KG1 (cell line): ENCODE results near the gene CDH13.

ENCODE experiments used
- DNase-seq: peaks from one replicate; lab custom pipeline; 2025; lab: John Stamatoyannopoulos, UW

The CDH13 gene

GRCh38 chr16:82748026-82748425, 121.3 kb downstream of the CDH13 start:
- DNase-seq: no peak

GRCh38 chr16:82750068-82750467, 123.3 kb downstream of the CDH13 start:
- no peak for DNase-seq

DNA sequence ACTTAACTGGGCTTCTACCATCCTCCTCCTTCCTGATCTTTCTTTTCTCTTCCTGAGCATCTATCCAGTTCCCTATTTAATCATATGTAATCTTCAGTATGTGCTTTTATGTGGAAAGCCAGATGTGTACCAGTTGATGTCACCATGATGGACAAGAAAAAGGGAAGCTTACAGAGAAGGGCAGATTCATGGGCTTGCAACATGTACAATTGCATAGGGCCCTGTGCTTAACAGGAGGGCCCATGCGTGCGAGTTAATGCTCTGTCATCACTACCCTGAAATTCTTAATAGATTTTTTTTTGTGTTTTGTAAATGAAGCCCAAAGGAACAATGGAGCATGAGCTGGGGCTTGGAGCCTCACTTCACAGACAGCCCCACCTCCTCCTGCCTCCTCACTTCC, 124.3 kb downstream of the CDH13 start:
- DNase-seq: no peak

DNA sequence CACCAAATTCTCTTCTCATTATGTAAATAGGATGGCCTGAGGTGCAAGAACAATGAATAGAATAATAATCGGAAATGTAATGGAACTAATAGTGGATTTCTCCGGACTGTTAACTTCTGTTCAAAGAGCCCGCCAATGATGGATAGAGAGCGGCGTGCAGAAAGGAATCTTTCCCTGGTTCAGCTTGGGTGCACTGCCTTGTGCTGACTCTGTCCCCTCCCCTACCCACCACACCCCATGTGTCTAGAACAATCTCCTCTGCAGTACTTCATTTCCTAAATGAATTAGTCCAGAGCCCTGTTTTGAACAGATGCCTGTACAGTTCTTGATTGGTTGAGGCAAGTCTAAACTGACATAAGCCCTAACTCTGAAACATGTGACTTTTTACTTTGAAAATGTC, 125.4 kb downstream of the CDH13 start:
- no peak for DNase-seq

- no peak for DNase-seq
Measured at GRCh38 chr16:82753821-82754220, 127.1 kb downstream of the CDH13 start.

DNA sequence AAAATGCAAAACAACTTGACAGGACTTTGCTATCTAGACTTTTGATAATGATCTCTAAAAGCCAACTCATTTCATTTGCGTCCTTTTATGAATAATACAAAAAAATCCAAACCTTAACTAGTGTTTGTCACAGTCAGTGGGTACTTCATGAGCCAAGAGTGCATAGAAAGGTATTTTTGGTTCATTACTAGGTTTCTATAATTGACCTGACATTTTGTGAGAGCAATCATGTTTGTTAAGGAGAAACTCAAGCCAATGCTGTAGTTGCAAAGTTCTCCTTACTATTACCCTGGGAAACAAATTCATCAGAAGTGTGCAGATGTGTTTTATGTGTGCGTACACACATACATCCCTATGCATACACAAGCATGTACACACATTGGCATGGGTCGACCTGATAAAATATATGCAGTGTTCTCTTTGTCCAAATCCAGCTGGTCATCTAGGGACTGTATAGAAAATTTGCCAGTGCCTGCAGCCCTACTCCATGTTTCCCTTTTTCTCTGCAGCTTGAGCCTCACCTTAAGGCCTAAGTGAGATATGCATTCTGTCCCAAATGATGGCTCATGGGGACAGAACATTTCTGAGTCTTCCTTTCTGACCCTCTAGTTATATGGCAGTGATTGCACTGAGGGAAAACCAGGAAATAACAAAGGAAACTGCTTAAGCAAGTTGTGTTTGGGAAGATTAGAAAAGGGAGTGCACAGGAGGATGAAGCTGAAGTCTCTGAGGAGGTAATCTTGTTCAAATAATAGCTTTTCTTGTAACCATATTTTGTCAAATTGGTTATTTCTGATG, 128.1 kb downstream of the CDH13 start:
- no peak for DNase-seq

DNA sequence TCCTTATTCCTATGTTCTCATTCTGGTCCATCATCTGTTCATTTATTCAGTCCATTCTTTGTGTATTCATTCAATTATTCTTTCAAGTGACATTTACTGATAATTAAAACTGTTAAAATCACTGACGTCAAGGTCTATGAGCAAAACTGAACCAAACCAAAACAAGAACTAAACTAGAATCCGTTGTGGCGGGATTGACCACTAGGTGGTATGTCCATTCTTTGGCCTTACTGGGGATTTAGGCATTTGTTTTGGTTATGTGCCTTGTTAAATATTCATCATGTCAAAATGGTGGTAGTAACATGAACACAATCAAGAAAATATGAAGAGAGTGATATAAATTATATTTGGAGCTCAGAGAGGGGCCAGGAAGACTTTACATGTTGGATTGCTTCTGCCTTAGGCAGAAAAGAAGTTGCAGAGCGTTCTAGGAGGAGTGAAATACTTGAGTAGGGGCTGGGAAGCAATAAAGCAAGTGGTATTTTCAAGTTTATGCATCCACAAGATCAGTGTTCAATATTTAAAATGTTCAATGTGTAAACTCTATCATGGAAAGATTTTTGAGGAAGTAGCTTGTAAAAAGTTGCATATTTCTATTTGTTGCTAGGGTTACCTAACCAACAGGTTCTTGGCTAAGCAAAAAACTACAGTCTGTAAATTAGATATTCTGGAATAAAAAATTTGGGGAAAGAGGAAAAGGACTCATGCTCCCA, 129.0 kb downstream of the CDH13 start:
- no peak for DNase-seq

DNA sequence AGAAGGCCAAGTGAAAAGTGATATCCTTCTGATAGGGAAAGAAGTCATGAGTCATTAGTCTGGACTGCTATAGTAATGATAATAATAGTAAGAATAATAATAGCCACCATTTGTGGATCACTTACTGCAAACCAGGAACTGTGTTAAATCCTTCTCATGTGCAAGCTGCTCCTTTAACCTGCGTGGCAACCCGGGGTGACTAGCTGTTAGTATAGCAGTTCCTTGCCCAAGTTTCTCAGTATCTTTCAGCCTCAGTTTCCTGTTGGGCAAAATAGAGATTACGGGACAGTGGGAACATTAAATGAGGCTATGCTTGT, 129.5 kb downstream of the CDH13 start:
- DNase-seq: no peak

- no peak for DNase-seq
Measured at GRCh38 chr16:82758406-82758805, 131.6 kb downstream of the CDH13 start.

DNA sequence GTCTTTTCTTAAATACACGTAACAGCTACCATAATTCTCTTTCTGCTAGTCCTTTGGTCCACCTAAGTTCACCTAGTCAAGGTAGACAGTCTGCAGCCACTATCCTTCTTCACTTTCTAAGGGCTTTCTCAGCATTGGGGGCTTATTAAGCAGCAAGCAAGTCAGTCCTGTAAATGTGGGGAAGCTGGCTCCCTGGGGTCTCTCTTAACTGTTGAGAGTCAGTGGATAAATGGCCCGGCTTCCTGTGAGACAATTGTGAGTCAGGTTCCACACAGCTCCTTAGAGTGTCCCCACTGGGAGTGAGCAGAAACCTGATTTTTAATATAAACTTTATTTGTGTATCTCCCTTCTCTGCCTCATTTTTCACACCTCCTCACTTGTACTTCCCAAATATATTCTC, 132.1 kb downstream of the CDH13 start:
- DNase-seq: no peak

GRCh38 chr16:82761236-82761635, 134.5 kb downstream of the CDH13 start:
- no peak for DNase-seq

DNA sequence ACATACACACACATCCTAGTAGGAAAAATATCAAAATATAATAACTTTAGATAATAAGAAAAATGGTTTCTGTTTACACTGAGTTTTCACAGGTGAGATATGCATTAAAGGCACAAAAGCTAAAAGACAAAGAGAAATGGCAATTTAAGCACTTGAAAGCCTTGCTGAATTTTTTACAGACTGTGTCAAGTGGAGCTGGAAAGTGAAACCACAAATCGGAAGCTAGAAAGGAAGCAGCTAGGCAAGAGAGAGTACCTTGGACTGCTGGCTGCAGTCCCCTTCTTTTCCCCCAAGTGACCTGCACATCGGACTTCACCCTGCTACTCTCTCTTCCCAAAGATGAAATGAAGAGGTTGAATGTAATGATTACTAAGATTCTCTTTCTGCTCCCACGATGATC, 135.1 kb downstream of the CDH13 start:
- peak; percentile 7 for DNase-seq

- DNase-seq: no peak
Measured at GRCh38 chr16:82763371-82763770, 136.6 kb downstream of the CDH13 start.

GRCh38 chr16:82767198-82767597, 140.4 kb downstream of the CDH13 start:
- no peak for DNase-seq

- no peak for DNase-seq
Measured at GRCh38 chr16:82767808-82768207, 141.0 kb downstream of the CDH13 start.

- no peak for DNase-seq
Measured at GRCh38 chr16:82769845-82770244, 143.1 kb downstream of the CDH13 start.

GRCh38 chr16:82772215-82772614, 145.4 kb downstream of the CDH13 start:
- no peak for DNase-seq

GRCh38 chr16:82773018-82773417, 146.2 kb downstream of the CDH13 start:
- no peak for DNase-seq

DNA sequence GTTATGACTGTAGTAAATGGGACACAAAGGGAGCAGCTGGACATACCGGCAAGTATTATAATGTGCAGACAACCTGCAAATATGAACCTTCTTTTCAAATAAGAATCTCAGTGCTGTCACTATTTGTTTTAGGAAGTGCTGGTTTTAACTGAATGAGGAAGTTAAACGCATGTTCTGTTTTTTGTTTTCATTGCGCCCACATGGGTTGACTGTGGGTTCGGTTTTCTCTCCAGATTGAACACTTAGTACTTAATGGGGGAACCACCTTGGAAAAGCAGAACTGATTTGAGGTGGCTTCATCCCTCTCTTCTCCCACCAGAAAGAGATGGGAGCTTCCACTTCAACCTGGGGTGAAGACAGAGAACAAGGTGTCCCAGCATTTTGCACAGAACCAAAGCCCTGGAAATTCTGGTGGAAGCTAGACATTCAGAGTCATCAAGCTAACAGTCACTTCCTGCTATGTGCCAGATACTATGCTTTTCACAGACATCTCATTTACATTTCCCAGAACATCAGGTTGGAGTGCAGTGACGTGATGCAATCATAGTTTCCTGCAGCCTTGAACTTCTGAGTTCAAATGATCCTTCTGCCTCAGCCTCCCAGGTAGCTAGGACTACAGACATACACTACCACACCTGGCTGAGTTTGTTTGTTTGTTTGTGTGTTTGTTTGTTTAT, 149.8 kb downstream of the CDH13 start:
- DNase-seq: peak; percentile 19

- DNase-seq: no peak
Measured at GRCh38 chr16:82782715-82783251, 156.0 kb downstream of the CDH13 start.

DNA sequence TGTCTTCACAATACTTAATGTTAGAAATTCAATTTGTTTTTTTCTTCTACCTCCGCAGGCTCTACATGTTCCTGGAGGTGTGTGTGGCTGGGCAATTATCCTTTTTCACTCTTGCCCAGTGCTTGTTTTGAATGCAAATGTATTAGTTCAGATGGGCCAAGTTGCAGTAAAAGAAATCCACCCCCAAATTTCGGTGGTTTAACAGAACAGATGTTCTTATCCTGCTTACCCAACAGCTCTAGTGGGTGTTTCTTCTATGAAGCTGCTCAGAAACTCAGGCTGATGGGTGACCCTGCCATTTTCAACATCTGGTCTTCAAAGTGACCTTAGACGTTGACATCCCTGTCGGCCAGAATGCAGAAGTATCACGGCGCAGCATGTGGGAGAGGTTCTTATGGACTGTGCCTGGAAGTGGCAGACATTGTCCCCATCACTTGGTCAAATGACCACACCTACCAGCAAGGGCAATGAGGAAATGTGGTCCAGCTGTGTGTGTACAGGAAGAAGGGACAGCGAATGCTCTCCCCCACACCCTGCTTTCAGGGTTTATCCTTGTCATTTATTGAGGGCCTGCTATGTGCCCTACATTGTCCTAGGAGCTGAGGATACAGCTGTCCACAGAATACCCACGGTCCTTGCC, 157.3 kb downstream of the CDH13 start:
- DNase-seq: no peak

GRCh38 chr16:82784573-82784968, 157.8 kb downstream of the CDH13 start:
- DNase-seq: no peak
